Keratinocyte (primary cell): Measurements from ENCODE around the gene CACNA1H. TPM values are rescaled to one million over a fixed set of nuclear protein-coding genes. Genes with fewer than 3 reads are reported as not detected.

ENCODE experiments used
- DNase-seq: peaks from one replicate; pipeline ENCODE4 v3.0.0-alpha.2; 2011; ENCODE audit warnings: low read depth, missing footprints, low spot score
- FAIRE-seq: peaks from 2 replicates; lab custom pipeline; 2011; peaks lifted over from hg19 to GRCh38; lab: Jason Lieb, UNC
- H2AFZ ChIP-seq: 2 replicates; pipeline ENCODE4 v1.6.0; 2012; ENCODE audit warnings: low read length, control low read depth, inconsistent platforms; ENCODE audit not compliant: control insufficient read depth
- H3K27ac ChIP-seq: 2 replicates; pipeline ENCODE4 v1.5.1; 2011; ENCODE audit warnings: low read length; ENCODE audit not compliant: control insufficient read depth, insufficient read depth
- H3K27me3 ChIP-seq: 3 replicates; pipeline ENCODE4 v1.6.0; 2011; ENCODE audit warnings: low read length; ENCODE audit not compliant: control insufficient read depth, insufficient read depth; ENCODE audit errors: extremely low read depth
- H3K36me3 ChIP-seq, 2 experiments: 2 replicates in 1 of 2; 3 replicates in 1 of 2; pipeline ENCODE4 v1.5.1; 2011; ENCODE audit warnings: low read length in 2 of 2, mild to moderate bottlenecking in 1 of 2; ENCODE audit not compliant: control insufficient read depth in 2 of 2, insufficient read depth in 2 of 2; ENCODE audit errors: extremely low read depth in 1 of 2
- H3K4me1 ChIP-seq: 3 replicates; pipeline ENCODE4 v1.5.1; 2011; ENCODE audit warnings: low read length; ENCODE audit not compliant: control insufficient read depth, insufficient read depth; ENCODE audit errors: extremely low read depth
- H3K4me2 ChIP-seq: 3 replicates; pipeline ENCODE4 v1.6.0; 2011; ENCODE audit warnings: low read depth, low read length; ENCODE audit not compliant: control insufficient read depth, insufficient read depth; ENCODE audit errors: extremely low read depth
- H3K4me3 ChIP-seq, 3 experiments: fragments of 200-600 bp in 1 of 3; sonication (generic) in 1 of 3; 2 replicates in 2 of 3; 3 replicates in 1 of 3; pipeline ENCODE4 v1.5.1; 2011 to 2016; ENCODE audit warnings: low read length in 3 of 3, mild to moderate bottlenecking in 3 of 3, control low read depth in 2 of 3, inconsistent platforms in 1 of 3, low read depth in 1 of 3, mixed read lengths in 1 of 3, mixed run types in 1 of 3, moderate library complexity in 1 of 3; ENCODE audit not compliant: control insufficient read depth in 2 of 3, insufficient read depth in 2 of 3; ENCODE audit errors: extremely low read depth in 1 of 3
- H3K79me2 ChIP-seq: 2 replicates; pipeline ENCODE4 v1.6.0; 2012; ENCODE audit warnings: low read length; ENCODE audit not compliant: control insufficient read depth, insufficient read depth
- H3K9ac ChIP-seq: 3 replicates; pipeline ENCODE4 v1.6.0; 2011; ENCODE audit warnings: low read length; ENCODE audit not compliant: control insufficient read depth, insufficient read depth; ENCODE audit errors: extremely low read depth
- H3K9me1 ChIP-seq: 3 replicates; pipeline ENCODE4 v1.6.0; 2011; ENCODE audit warnings: low read length; ENCODE audit not compliant: control insufficient read depth, insufficient read depth; ENCODE audit errors: extremely low read depth
- H3K9me3 ChIP-seq: 2 replicates; pipeline ENCODE4 v1.5.1; 2012; ENCODE audit warnings: low read depth, low read length; ENCODE audit not compliant: control insufficient read depth
- H4K20me1 ChIP-seq: 3 replicates; pipeline ENCODE4 v1.6.0; 2011; ENCODE audit warnings: low read length; ENCODE audit not compliant: control insufficient read depth, insufficient read depth; ENCODE audit errors: extremely low read depth
- CTCF ChIP-seq, 3 experiments: IDR thresholded peaks in 1 of 3; conservative IDR thresholded peaks in 1 of 3; optimal IDR thresholded peaks in 1 of 3; 2 replicates in 2 of 3; 3 replicates in 1 of 3; pipeline versions ENCODE3 to v1.5.1; 2011; ENCODE audit warnings: low read length in 3 of 3, mild to moderate bottlenecking in 3 of 3, moderate library complexity in 2 of 3, control low read depth in 1 of 3, inconsistent platforms in 1 of 3; ENCODE audit not compliant: insufficient read depth in 2 of 3; ENCODE audit errors: extremely low read depth in 1 of 3
- EZH2 ChIP-seq: IDR thresholded peaks from one replicate; pipeline ENCODE4 v1.6.1; 2012; ENCODE audit warnings: inconsistent platforms, mild to moderate bottlenecking, low read length, moderate library complexity
- dilution Hi-C: fragments of 300-500 bp; cut with MboI; formaldehyde crosslinking; loops from one replicate; pipeline ENCODE4 v1.7.0; 2020; ENCODE audit warnings: low sequenced_read_pairs; ENCODE audit not compliant: extremely low pct_ligation_motif_present
- polyA plus RNA-seq, 5 experiments: library from polyadenylated mRNA; depleted of rRNA in 3 of 5; stranded (reverse) in 3 of 5; stranded (forward) in 1 of 5; unstranded in 1 of 5; fragments of >200 nt; gene quantifications; 1 replicate in 1 of 5; 2 replicates in 3 of 5; 3 replicates in 1 of 5; pipeline versions ENCODE4 v1.2.1 to v1.2.3, GENCODE V29; 2011 to 2012; ENCODE audit warnings: missing spikeins in 2 of 5, low read depth in 1 of 5, low replicate concordance in 1 of 5

CACNA1H gene
- polyA plus RNA-seq, 1 donor (not counting 4 experiments of a cell fraction or from before 2014, with no cell fraction given), result not detected

- Histone ChIP-seq H3K36me3 (no peaks in the 10 kb centered on the region), H3K9ac (no peak overlapping the region), H3K4me2 (no peak overlapping the region), H3K79me2 (no peaks in the 10 kb centered on the region), H3K4me3 (no peak overlapping the region), H3K9me1 (no peaks in the 10 kb centered on the region), H2AFZ (no peak overlapping the region), H3K9me3 (no peaks in the 10 kb centered on the region), H4K20me1 (no peaks in the 10 kb centered on the region), H3K27ac (no peak overlapping the region), H3K4me1 (no peaks in the 10 kb centered on the region), H3K27me3 (peaks cover 17% of the 10 kb centered on the region)
- DNase-seq (no peak), FAIRE-seq (no peak)
- dilution Hi-C loops, result no loop called here
- TF ChIP-seq CTCF (optimal IDR thresholded peaks at IDR 0.05 in 1 of 3, IDR thresholded peaks at IDR 0.05 in 1 of 3, conservative IDR thresholded peaks at IDR 0.05 in 1 of 3; ENCODE audit: extremely low read depth in 1 of 3, insufficient read depth in 2 of 3, low read length in 3 of 3), result no peak
- TF ChIP-seq EZH2, result no peak
These were observed 11.5 kb downstream of the CACNA1H start for GRCh38 chr16:1164382-1164781.

- no peak overlapping the region for H2AFZ ChIP-seq
- no peak for DNase-seq
- no peaks in the 10 kb centered on the region for H3K9me3 ChIP-seq
- H3K4me2 ChIP-seq, result no peak overlapping the region
- no peaks in the 10 kb centered on the region for H3K36me3 ChIP-seq
- peaks cover 11% of the 10 kb centered on the region for H3K27me3 ChIP-seq
- FAIRE-seq, result no peak
- no peaks in the 10 kb centered on the region for H3K4me1 ChIP-seq
- H3K79me2 ChIP-seq, result no peaks in the 10 kb centered on the region
- no peak overlapping the region for H3K27ac ChIP-seq
- no peak overlapping the region for H3K4me3 ChIP-seq
- no peak overlapping the region for H3K9ac ChIP-seq
- TF ChIP-seq EZH2 (no peak), CTCF (optimal IDR thresholded peaks at IDR 0.05 in 1 of 3, IDR thresholded peaks at IDR 0.05 in 1 of 3, conservative IDR thresholded peaks at IDR 0.05 in 1 of 3; ENCODE audit: extremely low read depth in 1 of 3, insufficient read depth in 2 of 3, low read length in 3 of 3) (no peak)
- dilution Hi-C loops, result no loop called here
- no peaks in the 10 kb centered on the region for H3K9me1 ChIP-seq
- no peaks in the 10 kb centered on the region for H4K20me1 ChIP-seq
These were observed 12.1 kb downstream of the CACNA1H start for GRCh38 chr16:1164975-1165374.
